Stimulated activated CD8-positive, alpha-beta memory T cell treated with anti-CD3 and anti-CD28 coated beads, Interleukin-15, amount 100 ng/mL, for 24 hours (primary cell): ENCODE data around the gene C16orf89.
A peak's percentile ranks its signal among the peaks of the same experiment; 100 is the strongest.
"Not testable (repeated sequence)": the region's sequence is repeated elsewhere in the genome, so short reads cannot be mapped to it uniquely, and the experiment has no call there.

Source experiments
- DNase-seq: peaks from one replicate; pipeline ENCODE4 v3.0.0-alpha.2; 2020; ENCODE audit warnings: low read depth

The C16orf89 gene

DNA sequence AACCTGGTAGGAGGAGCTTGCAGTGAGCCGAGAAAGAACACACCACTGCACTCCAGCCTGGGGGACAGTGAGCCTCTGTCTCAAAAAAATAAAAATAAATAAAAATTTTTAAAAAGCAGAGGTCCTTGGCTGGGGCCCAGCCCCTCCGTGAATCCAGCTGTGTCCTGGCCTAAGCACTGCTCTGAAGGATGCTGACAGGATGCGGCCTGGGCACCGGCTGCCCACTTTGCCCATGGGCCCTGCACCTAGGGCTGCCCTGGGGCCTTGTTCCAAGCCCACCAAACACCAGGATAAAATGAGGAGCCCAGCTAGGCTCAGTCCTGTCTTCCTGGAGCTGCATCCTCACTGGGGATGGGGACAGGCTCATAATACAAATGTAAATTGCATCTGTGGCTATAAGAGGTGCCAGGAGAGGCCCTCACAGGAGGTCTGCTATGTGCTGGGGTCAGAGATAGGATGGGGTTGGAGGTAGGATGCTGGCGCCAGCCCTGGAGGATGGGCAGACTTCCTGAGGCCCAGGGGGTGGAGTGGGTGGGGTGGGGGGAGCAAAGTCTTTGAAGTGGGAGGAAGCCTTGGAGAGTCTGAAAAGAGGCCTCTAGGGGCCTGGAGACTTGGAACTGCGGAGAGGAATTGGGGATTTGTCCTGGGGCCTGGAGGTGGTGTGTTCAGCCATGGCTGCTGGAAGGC lies 6.2 kb downstream of the C16orf89 start:
- no peak for DNase-seq

DNA sequence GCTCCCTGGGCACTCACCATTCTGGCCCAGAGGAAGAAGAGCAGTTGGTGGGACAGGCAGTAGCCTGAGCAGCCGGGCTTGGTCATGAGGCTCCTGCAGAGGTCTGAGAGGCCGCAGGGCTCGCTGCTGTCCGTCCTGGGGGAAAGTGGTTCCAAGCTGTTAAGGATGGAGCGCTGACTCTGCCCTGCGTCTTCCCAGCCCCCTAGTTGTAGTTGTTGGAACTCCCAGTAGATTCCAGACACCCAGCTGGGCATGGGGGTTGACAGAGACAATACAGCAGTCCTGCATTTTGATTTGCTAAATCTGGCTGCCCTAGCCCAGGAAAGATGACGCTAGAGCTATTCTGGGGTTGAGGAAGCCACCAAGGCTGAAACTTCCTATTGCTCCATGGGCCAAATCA lies 7.3 kb downstream of the C16orf89 start:
- DNase-seq = no peak

GRCh38 chr16:5056352-5056751 lies 9.4 kb downstream of the C16orf89 start:
- DNase-seq = peak; percentile 8

- no peak for DNase-seq
Measured at GRCh38 chr16:5054876-5055865, 10.6 kb downstream of the C16orf89 start.

GRCh38 chr16:5046914-5047313 lies 18.8 kb downstream of the C16orf89 start:
- DNase-seq = no peak

DNA sequence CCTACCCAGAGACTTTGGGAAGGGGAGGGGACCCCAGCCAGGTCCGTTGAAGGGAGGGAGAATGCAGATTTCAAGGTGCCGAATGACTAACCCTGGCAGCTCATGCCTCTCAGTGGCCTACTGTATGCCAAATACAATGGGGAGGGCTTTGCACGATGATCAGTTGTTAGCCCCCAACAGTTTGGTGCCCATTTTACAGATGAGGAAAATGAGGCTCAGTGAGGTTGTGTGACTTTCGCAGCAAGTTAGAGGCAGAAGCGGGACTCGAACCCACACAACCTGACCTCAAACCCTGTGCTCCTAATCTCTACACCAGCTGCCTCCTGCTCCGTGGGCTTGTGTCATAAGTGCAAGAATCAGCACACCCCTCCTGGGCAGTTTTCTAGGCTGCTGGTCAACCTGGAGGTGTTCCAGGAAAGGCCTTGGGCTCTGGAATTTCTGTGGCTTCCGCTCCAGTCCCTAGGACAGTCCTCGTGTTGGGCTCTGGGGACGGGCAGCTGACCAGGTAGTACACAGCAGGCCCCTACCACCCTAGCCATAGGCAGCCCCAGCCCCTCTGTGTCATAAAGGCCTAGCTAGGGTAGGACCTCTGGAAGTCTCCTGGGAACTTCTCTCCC lies 20.1 kb downstream of the C16orf89 start:
- no peak for DNase-seq

GRCh38 chr16:5044581-5044980 lies 21.2 kb downstream of the C16orf89 start:
- not testable (repeated sequence) for DNase-seq

DNA sequence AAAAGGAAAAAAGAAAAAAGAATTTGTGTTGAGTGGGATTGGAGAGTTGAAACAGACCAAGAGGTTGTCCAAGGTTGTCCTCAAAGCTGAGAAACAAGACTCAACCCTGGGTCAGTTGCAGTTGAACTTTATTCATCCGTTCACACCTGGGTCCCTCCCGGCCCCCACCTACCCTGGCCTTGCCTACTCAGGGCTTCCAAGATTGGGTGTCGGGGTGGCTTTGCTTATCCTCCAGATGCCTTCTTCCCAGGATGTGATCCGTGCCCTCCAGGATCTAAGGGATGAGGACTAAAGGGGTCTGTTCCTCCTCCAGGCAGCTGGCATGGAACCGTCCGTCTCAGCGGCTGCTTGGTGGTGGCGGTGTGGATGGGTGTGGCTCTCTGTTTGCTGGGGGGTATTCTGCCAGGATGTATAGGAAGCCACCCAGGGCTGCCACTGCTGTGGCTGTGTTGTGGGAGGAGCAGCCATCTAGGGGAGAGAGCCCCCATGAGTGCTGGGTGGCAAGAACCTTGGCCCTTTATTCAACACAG lies 21.7 kb downstream of the C16orf89 start:
- DNase-seq = no peak

GRCh38 chr16:5042574-5043171 lies 23.1 kb downstream of the C16orf89 start:
- no peak for DNase-seq

- no peak for DNase-seq
Measured at GRCh38 chr16:5041600-5042133, 24.1 kb downstream of the C16orf89 start.

- no peak for DNase-seq
Measured at GRCh38 chr16:5040451-5040850, 25.3 kb downstream of the C16orf89 start.

DNA sequence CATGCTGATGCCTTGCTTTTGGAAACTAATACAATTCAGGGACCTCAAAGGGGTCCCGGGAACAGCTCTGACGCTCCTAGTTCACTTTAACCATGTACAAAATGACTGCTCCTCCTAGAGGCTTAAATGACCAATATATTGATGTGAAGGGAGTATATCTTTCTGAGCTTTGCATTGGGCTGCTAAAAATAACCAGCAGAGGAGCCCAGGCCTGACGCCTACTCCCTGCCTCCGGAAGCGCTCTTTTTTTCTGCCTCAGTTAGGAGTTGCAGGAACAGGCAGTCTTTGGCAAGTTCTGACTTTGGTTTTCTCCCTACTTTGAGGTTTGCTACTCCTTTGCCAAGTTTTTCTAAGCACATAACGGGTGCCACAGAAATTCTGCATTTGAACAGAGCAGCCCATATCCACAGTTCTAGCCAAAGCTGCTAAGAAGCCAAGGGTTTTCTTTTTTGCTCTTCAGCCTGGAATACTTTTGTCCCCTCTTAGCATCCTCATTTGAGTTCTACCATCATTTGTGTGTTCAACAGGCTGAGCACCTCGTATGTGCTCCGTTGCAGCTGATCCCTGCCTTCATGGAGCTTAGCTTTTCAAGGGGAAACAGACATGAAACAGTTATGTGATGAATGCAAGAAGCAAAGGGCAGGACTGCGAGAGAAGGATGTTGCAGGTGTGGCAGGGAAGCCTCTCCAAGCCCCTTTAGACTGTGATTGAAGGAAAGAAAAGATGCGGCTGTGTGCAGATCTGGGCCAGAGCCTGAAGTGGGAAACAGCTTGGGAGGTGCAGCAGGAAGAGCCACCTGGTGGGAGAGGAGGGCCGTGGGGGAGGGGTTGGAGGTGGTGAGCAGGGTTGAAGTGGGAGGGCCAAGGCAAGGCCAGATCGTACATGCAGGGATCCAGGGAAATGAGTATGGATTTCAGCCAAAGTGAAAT lies 29.3 kb downstream of the C16orf89 start:
- no peak for DNase-seq

GRCh38 chr16:5035909-5036227 lies 29.9 kb downstream of the C16orf89 start:
- DNase-seq = no peak

DNA sequence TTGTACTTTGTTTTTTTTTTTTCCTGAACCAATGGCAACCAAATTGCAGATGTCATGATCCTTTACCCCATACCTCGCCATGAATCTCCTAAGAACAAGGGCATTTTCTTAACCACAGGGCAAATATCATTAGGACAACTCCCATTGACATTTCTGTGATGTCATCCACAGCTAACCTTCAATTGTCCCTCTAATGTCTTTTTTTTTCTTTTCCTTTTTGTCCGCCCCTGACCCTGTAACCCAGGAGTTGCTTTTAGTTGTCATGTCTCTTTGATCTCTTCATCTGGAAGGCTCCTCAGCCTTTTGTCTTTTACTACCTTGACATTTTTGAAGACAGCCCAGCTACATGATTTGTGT lies 31.6 kb downstream of the C16orf89 start:
- no peak for DNase-seq

GRCh38 chr16:5033256-5034166 lies 32.2 kb downstream of the C16orf89 start, which contains the start of gene NAGPA:
Gene NAGPA (minus strand): TSS chr16:5033935. CDS start chr16:5033914, 21 bp downstream.
- DNase-seq = peak; percentile 60

- DNase-seq = no peak
Measured at GRCh38 chr16:5032748-5033167, 33.0 kb downstream of the C16orf89 start.

DNA sequence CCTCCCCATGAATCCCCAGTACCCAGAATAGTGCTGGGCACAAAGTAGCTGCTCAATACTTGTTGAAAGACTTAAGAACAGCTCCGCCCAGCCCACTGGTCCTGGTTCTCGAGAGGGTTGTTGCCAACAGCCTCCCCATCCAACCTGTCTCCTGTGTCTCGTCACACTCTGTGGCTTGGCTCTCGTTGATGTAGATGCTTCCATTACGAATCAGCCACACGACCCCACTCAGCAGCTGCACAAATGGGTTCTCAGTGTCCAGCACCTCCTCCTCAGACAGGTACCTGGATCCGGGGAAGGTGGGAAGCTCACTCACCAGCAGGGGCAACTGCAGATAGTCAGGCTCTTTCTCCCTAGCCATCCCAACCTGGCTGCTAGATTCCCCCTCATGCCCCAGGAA lies 34.2 kb downstream of the C16orf89 start:
- no peak for DNase-seq

DNA sequence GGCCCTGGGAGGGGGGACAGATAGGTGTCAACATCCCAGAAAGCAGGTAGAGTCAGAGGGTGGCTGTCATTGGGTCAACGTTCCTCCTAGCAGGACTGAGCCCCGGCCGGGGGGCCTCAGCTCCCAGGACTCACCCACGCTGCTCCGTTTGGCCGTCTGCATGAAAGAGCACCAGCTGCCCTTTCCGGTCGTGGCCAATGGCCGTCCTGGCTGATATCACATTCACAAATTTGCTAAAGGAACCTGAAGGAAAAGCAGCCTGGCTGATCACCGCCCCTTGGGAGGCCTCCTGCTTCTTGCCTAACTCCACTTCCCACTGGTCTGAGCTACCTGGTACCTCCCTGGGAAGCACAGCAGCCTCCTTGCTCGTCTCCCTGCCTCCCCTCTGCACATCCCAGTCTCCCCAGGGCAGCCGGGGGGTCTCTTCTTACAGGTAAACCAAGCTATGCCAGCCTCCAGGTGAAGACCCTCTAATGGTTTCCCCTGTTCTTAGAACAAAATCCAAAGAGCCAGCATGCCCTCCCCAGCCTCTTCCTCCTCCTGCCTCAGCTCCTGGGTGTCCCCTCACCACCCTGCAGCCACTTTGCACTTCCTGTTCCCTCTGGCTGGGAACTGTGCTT lies 35.4 kb downstream of the C16orf89 start:
- DNase-seq = no peak

- no peak for DNase-seq
Measured at GRCh38 chr16:5028950-5029475, 36.7 kb downstream of the C16orf89 start.
